Gastrocnemius medialis (tissue), 4 donors: Measurements from ENCODE around the gene RGS1. TPM values are rescaled to one million over a fixed set of nuclear protein-coding genes. Genes with fewer than 3 reads are reported as not detected.

ENCODE experiments used
- ATAC-seq, 2 donors: fragments of 150-250 bp; one replicate each; pipeline ENCODE4 v1.9.1; 2016
- DNase-seq, 2 donors: peaks; one replicate each; pipeline ENCODE4 v3.0.0-alpha.2; 2019
- H3K27ac ChIP-seq, 4 donors: fragments of 200-600 bp; sonication (generic); 1 replicate in 1 of 4; 2 replicates in 3 of 4; pipeline ENCODE4 v1.5.1; 2016 to 2018; ENCODE audit warnings: mild to moderate bottlenecking in 2 of 4, moderate library complexity in 1 of 4
- H3K27me3 ChIP-seq, 3 donors: fragments of 200-600 bp; sonication (generic) in 2 of 3; 1 replicate in 1 of 3; 2 replicates in 2 of 3; pipeline versions ENCODE4 v1.5.1 to v1.6.0; 2016 to 2019; ENCODE audit warnings: mild to moderate bottlenecking in 1 of 3, moderate library complexity in 1 of 3
- H3K36me3 ChIP-seq, 2 donors: fragments of 200-600 bp; sonication (generic) in 1 of 2; one replicate each; pipeline ENCODE4 v1.5.1; 2017 to 2018
- H3K4me1 ChIP-seq, 2 donors: fragments of 200-600 bp; sonication (generic) in 1 of 2; one replicate each; pipeline ENCODE4 v1.5.1; 2016 to 2017; ENCODE audit warnings: mild to moderate bottlenecking in 2 of 2
- H3K4me3 ChIP-seq, 4 donors: fragments of 200-600 bp; sonication (generic) in 3 of 4; 1 replicate in 1 of 4; 2 replicates in 3 of 4; pipeline ENCODE4 v1.5.1; 2016 to 2019; ENCODE audit warnings: mild to moderate bottlenecking in 2 of 4
- H3K9me3 ChIP-seq, 3 donors: fragments of 200-600 bp; sonication (generic) in 2 of 3; 1 replicate in 1 of 3; 2 replicates in 2 of 3; pipeline ENCODE4 v1.5.1; 2016 to 2019
- POLR2A ChIP-seq, 2 donors: fragments of 450-650 bp; IDR thresholded peaks; one replicate each; pipeline ENCODE4 v1.6.1; 2017; ENCODE audit warnings: antibody characterized with exemption in 2 of 2, mild to moderate bottlenecking in 2 of 2, moderate library complexity in 2 of 2
- in situ Hi-C, 4 donors: fragments of 200-750 bp; cut with MboI; loops; one replicate each; pipeline versions ENCODE4 v1.15.0 to v1.8.0; 2017; ENCODE audit warnings: low sequenced_read_pairs in 4 of 4
- intact Hi-C: fragments of 100-400 bp; cut with DNase I; formaldehyde crosslinking; loops from one replicate; pipeline ENCODE4 v1.15.1; 2023; ENCODE audit warnings: low total_unique reads
- total RNA-seq, 4 donors: library from RNA; depleted of rRNA; stranded (reverse); fragments of >200 nt; gene quantifications; one replicate each; pipeline versions ENCODE4 v1.1.0 to v1.2.3, GENCODE V29; 2016
- TF ChIP-seq, protein P1 (sequence below), 5 experiments: fragments of 450-650 bp in 3 of 5; fragments of 200-600 bp in 2 of 5; sonication (generic) in 2 of 5; IDR thresholded peaks in 4 of 5; conservative IDR thresholded peaks in 1 of 5; 1 replicate in 4 of 5; 2 replicates in 1 of 5; pipeline ENCODE4 v1.5.1; 2016 to 2019; ENCODE audit warnings: antibody characterized with exemption in 5 of 5, mild to moderate bottlenecking in 3 of 5, moderate library complexity in 3 of 5

Gene RGS1
- total RNA-seq, 4 donors from 2014 or later: 1.0 to 4.9 (median 3.5) TPM

DNA sequence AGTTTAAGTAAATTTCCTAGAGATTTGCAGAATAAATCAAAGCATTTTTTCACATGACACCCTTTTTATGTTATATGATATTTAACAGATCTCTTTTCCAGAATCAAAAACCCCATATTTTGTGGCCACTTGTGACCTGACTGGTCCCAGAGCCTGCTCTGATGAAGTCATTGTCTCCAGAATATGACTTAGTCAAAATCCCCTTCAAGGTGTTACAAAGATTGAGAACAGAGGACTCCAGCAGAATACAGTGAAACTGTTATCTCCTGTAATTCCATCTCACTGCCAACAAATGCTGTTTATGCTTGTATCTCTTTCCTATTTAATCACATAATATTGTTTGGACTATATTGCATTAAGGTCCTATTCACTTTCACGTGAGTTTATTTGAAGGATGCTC, 25.6 kb downstream of the RGS1 start:
- H3K36me3 ChIP-seq: no peaks in the 10 kb centered on the region
- TF ChIP-seq, protein P1, sequence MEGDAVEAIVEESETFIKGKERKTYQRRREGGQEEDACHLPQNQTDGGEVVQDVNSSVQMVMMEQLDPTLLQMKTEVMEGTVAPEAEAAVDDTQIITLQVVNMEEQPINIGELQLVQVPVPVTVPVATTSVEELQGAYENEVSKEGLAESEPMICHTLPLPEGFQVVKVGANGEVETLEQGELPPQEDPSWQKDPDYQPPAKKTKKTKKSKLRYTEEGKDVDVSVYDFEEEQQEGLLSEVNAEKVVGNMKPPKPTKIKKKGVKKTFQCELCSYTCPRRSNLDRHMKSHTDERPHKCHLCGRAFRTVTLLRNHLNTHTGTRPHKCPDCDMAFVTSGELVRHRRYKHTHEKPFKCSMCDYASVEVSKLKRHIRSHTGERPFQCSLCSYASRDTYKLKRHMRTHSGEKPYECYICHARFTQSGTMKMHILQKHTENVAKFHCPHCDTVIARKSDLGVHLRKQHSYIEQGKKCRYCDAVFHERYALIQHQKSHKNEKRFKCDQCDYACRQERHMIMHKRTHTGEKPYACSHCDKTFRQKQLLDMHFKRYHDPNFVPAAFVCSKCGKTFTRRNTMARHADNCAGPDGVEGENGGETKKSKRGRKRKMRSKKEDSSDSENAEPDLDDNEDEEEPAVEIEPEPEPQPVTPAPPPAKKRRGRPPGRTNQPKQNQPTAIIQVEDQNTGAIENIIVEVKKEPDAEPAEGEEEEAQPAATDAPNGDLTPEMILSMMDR (IDR thresholded peaks at IDR 0.05 in 4 of 5, conservative IDR thresholded peaks at IDR 0.05 in 1 of 5): no peak
- no peak for TF ChIP-seq POLR2A (IDR thresholded peaks at IDR 0.05)
- in situ Hi-C loops (loop anchor here in 3 of 4 donors (5.0 to 10.0 kb wide), 2 partner anchors 124 to 126 kb away; no protein-coding TSS in a partner anchor), intact Hi-C loops (no loop called here)
- H3K27me3 ChIP-seq: no peaks in the 10 kb centered on the region
- DNase-seq (no peak), ATAC-seq (no peak)
- no peak overlapping the region for H3K27ac ChIP-seq
- no peaks in the 10 kb centered on the region for H3K9me3 ChIP-seq
- peaks cover 0 to 3% of the 10 kb centered on the region in 2 donors for H3K4me1 ChIP-seq
- H3K4me3 ChIP-seq: no peak overlapping the region

DNA sequence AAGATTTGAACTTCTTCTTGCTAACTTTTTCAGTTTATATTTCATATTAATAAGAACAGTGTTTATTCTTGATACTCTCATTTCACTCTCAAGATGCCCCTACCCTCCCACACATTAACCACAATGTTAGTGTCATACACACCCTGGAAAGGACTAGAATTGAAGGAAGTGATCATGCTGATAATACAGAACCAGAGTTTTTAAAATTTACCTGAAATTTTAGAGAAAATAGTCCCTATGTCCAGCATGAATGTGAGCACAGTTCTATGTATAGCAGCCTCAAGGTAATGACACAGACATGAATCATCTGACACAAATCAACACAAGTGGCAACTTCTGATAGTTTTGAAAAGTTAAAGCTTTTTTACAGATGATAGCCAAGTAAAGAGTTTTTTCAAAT, 26.0 kb downstream of the RGS1 start:
- TF ChIP-seq, protein P1 (IDR thresholded peaks at IDR 0.05 in 4 of 5, conservative IDR thresholded peaks at IDR 0.05 in 1 of 5): no peak
- no peak for TF ChIP-seq POLR2A (IDR thresholded peaks at IDR 0.05)
- DNase-seq (no peak), ATAC-seq (no peak)
- H3K27ac ChIP-seq: no peak overlapping the region
- in situ Hi-C loops: loop anchor here in 3 of 4 donors (5.0 to 10.0 kb wide), 2 partner anchors 124 to 127 kb away; no protein-coding TSS in a partner anchor
- H3K27me3 ChIP-seq: no peaks in the 10 kb centered on the region
- no peaks in the 10 kb centered on the region for H3K36me3 ChIP-seq
- intact Hi-C loops: no loop called here
- no peak overlapping the region for H3K4me3 ChIP-seq
- no peaks in the 10 kb centered on the region for H3K9me3 ChIP-seq
- H3K4me1 ChIP-seq: peaks cover 0 to 3% of the 10 kb centered on the region in 2 donors

- in situ Hi-C loops (loop anchor here in 3 of 4 donors (5.0 to 10.0 kb wide), 2 partner anchors 125 to 128 kb away; no protein-coding TSS in a partner anchor), intact Hi-C loops (no loop called here)
- no peak for ATAC-seq
- H3K27ac ChIP-seq: no peak overlapping the region
- no peaks in the 10 kb centered on the region for H3K9me3 ChIP-seq
- no peak for DNase-seq
- H3K4me3 ChIP-seq: no peak overlapping the region
- no peak for TF ChIP-seq POLR2A (IDR thresholded peaks at IDR 0.05)
- TF ChIP-seq, protein P1 (IDR thresholded peaks at IDR 0.05 in 4 of 5, conservative IDR thresholded peaks at IDR 0.05 in 1 of 5): no peak
- H3K27me3 ChIP-seq: no peaks in the 10 kb centered on the region
- H3K4me1 ChIP-seq: peaks cover 0 to 3% of the 10 kb centered on the region in 2 donors
- no peaks in the 10 kb centered on the region for H3K36me3 ChIP-seq
Observed at GRCh38 chr1:192602757-192603156, 27.2 kb downstream of the RGS1 start.

DNA sequence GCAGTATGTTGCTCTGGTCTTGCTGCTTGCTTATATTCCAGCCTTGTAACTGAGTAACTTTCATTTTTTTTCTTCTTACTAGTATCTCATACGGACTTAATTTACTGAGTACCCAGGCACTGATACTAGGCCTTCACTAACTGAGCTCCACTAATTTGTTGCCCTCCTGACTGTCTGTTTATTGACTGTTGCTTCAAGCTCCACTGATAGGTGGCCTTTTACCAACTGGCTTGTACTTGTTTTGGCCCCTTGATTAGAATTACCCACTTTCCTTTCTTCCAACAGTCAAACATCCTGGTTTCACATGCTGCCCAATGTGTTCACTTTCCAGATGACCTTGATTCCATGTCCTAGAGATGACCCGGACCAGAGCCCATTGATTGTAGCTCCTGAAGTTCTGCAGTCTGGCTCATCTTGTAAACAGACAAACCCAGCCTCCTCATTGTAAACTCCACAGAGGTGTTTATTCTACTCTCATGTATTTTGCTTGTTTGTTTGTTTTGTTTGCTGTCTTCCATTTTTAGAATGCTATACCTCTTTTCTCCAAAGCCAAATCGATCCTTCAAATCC, 27.7 kb downstream of the RGS1 start:
- ATAC-seq: no peak
- TF ChIP-seq, protein P1 (IDR thresholded peaks at IDR 0.05 in 4 of 5, conservative IDR thresholded peaks at IDR 0.05 in 1 of 5): no peak
- in situ Hi-C loops: loop anchor here in 3 of 4 donors (5.0 to 10.0 kb wide), 2 partner anchors 126 to 129 kb away; no protein-coding TSS in a partner anchor
- no peaks in the 10 kb centered on the region for H3K9me3 ChIP-seq
- no peak for DNase-seq
- no peak overlapping the region for H3K27ac ChIP-seq
- H3K27me3 ChIP-seq: no peaks in the 10 kb centered on the region
- H3K36me3 ChIP-seq: no peaks in the 10 kb centered on the region
- peaks cover 0 to 3% of the 10 kb centered on the region in 2 donors for H3K4me1 ChIP-seq
- intact Hi-C loops: no loop called here
- no peak overlapping the region for H3K4me3 ChIP-seq
